ENCODE data around the gene TARS3.

GRCh38 chr15:101772921-101773320 is 48.6 kb upstream of the TARS3 start:
- TF ChIP-seq POLR2A (IDR thresholded peaks at IDR 0.05) = no peak
- no peak for TF ChIP-seq CTCF (IDR thresholded peaks at IDR 0.05)

All from vagina (tissue), 2 donors.